OCI-LY3 (cell line): ENCODE results near the gene TAGLN2.

Experiments
- CTCF ChIP-seq: fragments of 200-600, 300-600 bp; sonication (generic); IDR thresholded peaks from 2 replicates; pipeline ENCODE4 v1.5.1; 2014; ENCODE audit warnings: antibody characterized with exemption, low read length, low read depth
- EZH2phosphoT487 ChIP-seq: fragments of 200-600 bp; shearing (Covaris generic); IDR thresholded peaks from 2 replicates; pipeline ENCODE4 v1.6.1; 2018; ENCODE audit warnings: antibody characterized with exemption, mixed run types, low read depth

- TF ChIP-seq CTCF, result no peak
- no peak for TF ChIP-seq EZH2phosphoT487
Observed at GRCh38 chr1:159877695-159878444, 47.4 kb downstream of the TAGLN2 start.
